Psoas muscle (tissue), 8 donors: ENCODE results near the gene GALNT9. TPM values are rescaled to one million over a fixed set of nuclear protein-coding genes. Genes with fewer than 3 reads are reported as not detected.

Experiments
- ATAC-seq, 4 donors: fragments of 200-7000 bp; cut with Tn5 transposase; one replicate each; pipeline ENCODE4 v1.9.1; 2020; ENCODE audit warnings: moderate library complexity in 3 of 4, mild to moderate bottlenecking in 2 of 4
- DNase-seq, 2 donors: peaks; one replicate each; pipeline ENCODE4 v3.0.0-alpha.2; 2020
- H3K27ac ChIP-seq: fragments of 200-600 bp; one replicate; pipeline ENCODE4 v1.8.0; 2022
- H3K27me3 ChIP-seq, 3 donors: fragments of 200-600 bp in 1 of 3; one replicate each; pipeline versions ENCODE4 v1.6.1 to v1.8.0; 2013 to 2022; ENCODE audit warnings: low read length in 2 of 3, mild to moderate bottlenecking in 2 of 3, moderate library complexity in 1 of 3; ENCODE audit not compliant: insufficient read depth in 3 of 3
- H3K36me3 ChIP-seq, 2 donors: fragments of 200-600 bp in 1 of 2; one replicate each; pipeline versions ENCODE4 v1.6.1 to v1.8.0; 2013 to 2022; ENCODE audit warnings: low read depth in 1 of 2, mild to moderate bottlenecking in 1 of 2, moderate library complexity in 1 of 2; ENCODE audit not compliant: insufficient read depth in 1 of 2
- H3K4me1 ChIP-seq: fragments of 200-600 bp; one replicate; pipeline ENCODE4 v1.8.0; 2022
- H3K4me3 ChIP-seq: fragments of 200-600 bp; one replicate; pipeline ENCODE4 v1.8.0; 2022; ENCODE audit warnings: mild to moderate bottlenecking
- H3K9me3 ChIP-seq: fragments of 200-600 bp; one replicate; pipeline ENCODE4 v1.8.0; 2022
- WGBS, 3 donors: extraction: QIAGEN DNeasy Blood & Tissue Kit; methylation state at CpG; one replicate each; pipeline versions ENCODE4 v1.1.6 to v1.1.7; 2013; 5-methylcytosine and 5-hydroxymethylcytosine counted together
- intact Hi-C, 2 donors: fragments of 100-400 bp; cut with DNase I; formaldehyde crosslinking; loops; one replicate each; pipeline versions ENCODE4 v1.11.0 to v1.14.2; 2022
- polyA plus RNA-seq, 3 donors: library from polyadenylated mRNA; stranded (reverse); fragments of 200-250 nt; gene quantifications; one replicate each; pipeline ENCODE4 v1.2.3, GENCODE V29; 2013
- total RNA-seq, 4 donors: library from RNA; stranded (reverse); fragmentation: NEBNext Ultra II Directional in 2 of 4; extraction: Animal tissue kit (Norgen Biotek cat#: 25700) in 2 of 4; gene quantifications; one replicate each; pipeline versions ENCODE4 v1.2.1 to v1.2.4, GENCODE V29; 2021 to 2023
- TF ChIP-seq, protein P1 (sequence below): fragments of 200-600 bp; IDR thresholded peaks from one replicate; pipeline ENCODE4 v1.8.0; 2022; ENCODE audit warnings: antibody characterized with exemption
- donor health status: healthy with polysubstance abuse.
- donor health status: DM: no; HTN: no; CAD: no; lungs with moderate emphysema.
- donor health status: Bipolar disorder and iron deficiency.
- donor health status: healthy.
- donor health status: DM: yes; HTN: yes; CAD: no.
- donor health status: DM: no; HTN: no; CAD: no.
- donor health status: DM: no; HTN: no; CAD: no.
- donor health status: DM: yes; HTN: yes; CAD: no.

The GALNT9 gene
- total and polyA plus RNA-seq, 7 donors = 0.01 to 0.21 (median 0.08) TPM; not detected in 4

DNA sequence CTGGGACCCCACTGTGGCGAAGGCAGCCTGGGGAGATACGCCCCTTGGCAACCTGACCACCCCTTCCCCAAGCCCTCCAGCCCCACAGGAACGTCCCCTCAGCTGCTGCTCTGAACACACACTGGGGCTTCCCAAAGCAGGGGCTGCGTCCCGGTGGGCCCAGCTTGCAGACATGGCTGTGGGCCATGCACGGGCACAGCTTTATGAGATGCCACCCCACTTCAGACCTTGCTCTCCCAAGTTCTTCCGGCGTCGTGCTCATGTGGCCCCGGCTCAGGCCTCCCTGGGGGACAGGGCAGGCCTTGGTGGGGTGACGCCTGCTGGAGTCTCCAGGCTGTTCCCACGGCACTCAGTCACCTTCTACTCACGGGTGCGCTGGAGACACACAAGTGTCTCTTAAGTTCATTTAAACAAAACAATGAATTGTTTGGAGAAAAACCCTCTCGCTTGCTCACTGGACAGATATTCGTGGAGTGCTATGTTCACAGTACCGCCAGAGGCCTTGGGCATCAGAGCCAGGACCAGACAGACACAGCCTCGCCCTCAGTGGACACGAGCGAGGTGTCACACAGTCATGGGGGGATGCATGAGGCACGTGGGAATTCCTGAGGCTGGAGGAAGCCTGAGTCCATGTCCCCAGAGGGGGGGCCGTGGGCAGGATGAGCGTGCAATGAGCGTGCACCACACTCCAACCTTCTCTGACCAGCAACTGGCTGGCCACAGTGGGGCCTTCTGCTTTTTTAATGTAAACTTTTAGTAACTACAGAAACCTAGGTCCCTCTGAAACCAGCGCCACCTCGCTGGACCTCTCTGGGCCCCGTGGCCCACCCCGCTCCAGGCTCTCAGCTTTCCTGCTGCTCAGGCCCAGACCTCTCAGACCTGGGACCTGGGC is 4.3 kb downstream of the GALNT9 start:
- H3K27me3 ChIP-seq = peaks cover 0 to 81% (median 24%) of the 10 kb centered on the region in 3 donors
- no peak overlapping the region for H3K27ac ChIP-seq
- no peak overlapping the region for H3K4me3 ChIP-seq
- no peaks in the 10 kb centered on the region for H3K4me1 ChIP-seq
- DNase-seq = peak in 1 of 2 donors; percentile 28
- no peaks in the 10 kb centered on the region for H3K36me3 ChIP-seq
- no peaks in the 10 kb centered on the region for H3K9me3 ChIP-seq
- WGBS, 3 donors = 83 to 86% (median 85%) methylated on average over 28 of the region's 28 CpGs
- intact Hi-C loops = no loop called here
- no peak for ATAC-seq
- TF ChIP-seq, protein P1, sequence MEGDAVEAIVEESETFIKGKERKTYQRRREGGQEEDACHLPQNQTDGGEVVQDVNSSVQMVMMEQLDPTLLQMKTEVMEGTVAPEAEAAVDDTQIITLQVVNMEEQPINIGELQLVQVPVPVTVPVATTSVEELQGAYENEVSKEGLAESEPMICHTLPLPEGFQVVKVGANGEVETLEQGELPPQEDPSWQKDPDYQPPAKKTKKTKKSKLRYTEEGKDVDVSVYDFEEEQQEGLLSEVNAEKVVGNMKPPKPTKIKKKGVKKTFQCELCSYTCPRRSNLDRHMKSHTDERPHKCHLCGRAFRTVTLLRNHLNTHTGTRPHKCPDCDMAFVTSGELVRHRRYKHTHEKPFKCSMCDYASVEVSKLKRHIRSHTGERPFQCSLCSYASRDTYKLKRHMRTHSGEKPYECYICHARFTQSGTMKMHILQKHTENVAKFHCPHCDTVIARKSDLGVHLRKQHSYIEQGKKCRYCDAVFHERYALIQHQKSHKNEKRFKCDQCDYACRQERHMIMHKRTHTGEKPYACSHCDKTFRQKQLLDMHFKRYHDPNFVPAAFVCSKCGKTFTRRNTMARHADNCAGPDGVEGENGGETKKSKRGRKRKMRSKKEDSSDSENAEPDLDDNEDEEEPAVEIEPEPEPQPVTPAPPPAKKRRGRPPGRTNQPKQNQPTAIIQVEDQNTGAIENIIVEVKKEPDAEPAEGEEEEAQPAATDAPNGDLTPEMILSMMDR = no peak

DNA sequence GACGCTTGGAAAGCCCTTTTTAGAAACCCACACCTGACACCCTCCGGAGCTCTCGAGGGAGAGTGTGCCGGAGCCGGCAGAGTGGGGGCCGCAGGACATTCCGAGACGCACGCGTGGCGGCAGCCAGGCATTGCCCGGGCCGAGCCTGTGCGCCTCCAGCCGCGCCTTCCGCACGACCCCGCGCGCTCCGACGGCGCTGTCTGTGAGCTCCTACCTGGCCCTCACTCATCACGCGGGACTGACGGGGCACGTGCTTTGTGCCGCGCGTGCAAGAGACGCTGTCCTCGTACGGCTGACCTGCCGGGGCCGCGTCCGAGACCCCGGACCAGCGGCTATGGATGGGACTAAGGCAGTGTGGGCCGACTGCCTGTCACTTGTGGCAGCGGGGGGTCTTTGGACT is 5.2 kb downstream of the GALNT9 start:
- intact Hi-C loops = no loop called here
- TF ChIP-seq, protein P1 = no peak
- no peaks in the 10 kb centered on the region for H3K4me1 ChIP-seq
- H3K4me3 ChIP-seq = no peak overlapping the region
- peak in 1 of 2 donors; percentile 45 for DNase-seq
- H3K36me3 ChIP-seq = no peaks in the 10 kb centered on the region
- ATAC-seq = no peak
- peaks cover 0 to 85% (median 26%) of the 10 kb centered on the region in 3 donors for H3K27me3 ChIP-seq
- WGBS, 3 donors = 81 to 86% (median 85%) methylated on average over 36 to 42 of the region's 42 CpGs
- H3K9me3 ChIP-seq = no peaks in the 10 kb centered on the region
- no peak overlapping the region for H3K27ac ChIP-seq

DNA sequence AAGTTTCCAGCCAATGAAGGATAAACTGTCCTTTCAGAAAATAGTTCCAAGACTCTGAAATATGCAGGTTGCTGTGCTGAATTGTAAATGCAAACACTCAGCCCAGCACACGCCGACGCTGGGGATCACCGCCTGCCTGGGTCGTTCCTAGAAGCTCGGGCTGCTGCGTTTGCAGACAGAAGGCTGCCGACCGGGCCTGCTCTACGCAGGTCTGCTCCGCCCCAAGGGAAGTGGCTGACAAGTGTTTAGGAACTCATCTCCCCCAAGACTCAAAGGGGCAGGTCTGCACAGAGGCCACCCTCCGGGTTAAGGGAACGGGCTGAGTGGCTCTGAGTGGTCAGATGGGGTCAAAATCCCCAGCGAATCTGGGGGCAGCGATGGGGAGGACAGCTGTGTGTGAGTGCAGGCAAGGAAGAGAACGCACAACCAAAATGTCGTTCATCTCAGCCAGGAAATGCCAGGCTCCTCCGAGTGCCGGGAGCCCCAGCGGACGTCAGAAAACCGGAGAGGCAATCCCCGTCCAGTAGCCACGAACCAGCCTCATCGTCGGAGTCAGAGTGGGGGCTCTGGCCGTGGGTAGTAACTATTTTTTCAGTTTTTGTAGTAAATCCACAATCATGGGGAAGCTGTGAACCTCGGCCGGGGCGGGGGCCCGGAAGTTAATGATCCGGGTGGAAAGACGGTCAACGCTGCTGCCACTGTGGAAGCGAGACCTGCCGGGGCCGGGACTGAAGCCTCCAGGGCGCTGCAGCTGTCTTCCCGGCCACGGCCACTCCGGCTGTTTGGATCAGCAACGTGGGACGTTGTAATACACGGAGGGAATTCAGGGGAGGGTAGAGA is 6.0 kb downstream of the GALNT9 start:
- no peak overlapping the region for H3K4me3 ChIP-seq
- no peak overlapping the region for H3K27ac ChIP-seq
- WGBS, 3 donors = 20 to 23% (median 21%) methylated on average over 44 of the region's 44 CpGs
- DNase-seq (peak in 1 of 2 donors; percentile 49), ATAC-seq (no peak)
- peaks cover 0 to 77% (median 20%) of the 10 kb centered on the region in 3 donors for H3K27me3 ChIP-seq
- H3K9me3 ChIP-seq = no peaks in the 10 kb centered on the region
- no peaks in the 10 kb centered on the region for H3K36me3 ChIP-seq
- TF ChIP-seq, protein P1 = no peak
- H3K4me1 ChIP-seq = no peaks in the 10 kb centered on the region
- intact Hi-C loops = no loop called here

DNA sequence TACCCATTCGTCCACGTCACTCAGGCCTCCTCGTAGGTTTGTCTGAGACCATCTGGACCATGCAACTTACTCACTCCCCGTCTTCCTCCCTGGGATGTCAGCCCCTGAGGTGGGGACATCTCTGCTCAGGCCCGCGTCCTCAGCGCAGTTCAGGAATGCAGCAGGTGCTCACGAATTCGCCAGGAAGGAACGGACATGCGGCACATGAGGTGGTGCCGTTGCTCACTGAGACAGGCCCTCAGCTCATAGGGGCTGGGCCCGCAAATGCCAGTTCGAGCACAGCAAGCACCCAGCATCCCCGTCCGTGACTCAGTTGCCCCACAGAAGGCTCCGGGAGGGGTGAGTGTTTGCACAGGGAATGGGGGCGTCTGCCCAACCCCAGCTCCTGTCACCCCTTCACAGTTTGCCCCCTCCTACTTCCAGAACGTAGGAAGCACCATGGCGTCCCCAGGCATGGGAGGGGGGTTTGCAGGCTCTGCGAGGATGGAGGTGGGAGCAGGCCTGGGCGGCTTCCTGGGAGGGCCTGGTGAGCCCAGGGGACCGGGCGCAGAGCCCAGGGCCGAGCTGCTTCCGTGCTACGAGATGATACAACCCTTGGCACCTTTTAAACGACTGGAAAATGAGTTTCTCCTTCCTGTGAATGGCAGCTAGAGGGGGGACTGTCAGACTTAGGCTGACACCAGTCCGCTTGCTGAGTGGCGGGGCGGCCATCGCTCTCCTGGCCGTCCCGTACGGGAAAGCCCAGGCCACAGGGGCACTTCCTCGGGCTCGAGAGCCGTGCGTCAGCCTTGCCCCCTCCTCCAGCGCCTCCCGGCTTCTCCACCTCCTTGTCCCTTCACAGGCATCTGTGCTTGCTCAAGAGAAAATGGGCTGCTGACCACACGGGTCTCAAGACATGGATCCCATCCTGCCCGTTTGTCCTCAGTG is 6.9 kb downstream of the GALNT9 start:
- TF ChIP-seq, protein P1 = no peak
- Histone ChIP-seq H3K36me3 (no peaks in the 10 kb centered on the region), H3K27ac (no peak overlapping the region), H3K9me3 (no peaks in the 10 kb centered on the region), H3K4me1 (no peaks in the 10 kb centered on the region), H3K27me3 (peaks cover 0 to 74% (median 18%) of the 10 kb centered on the region in 3 donors), H3K4me3 (no peak overlapping the region)
- peak; percentile 5 to 36 for DNase-seq
- no peak for ATAC-seq
- WGBS, 3 donors = 56 to 62% (median 59%) methylated on average over 43 of the region's 43 CpGs
- intact Hi-C loops = no loop called here
